AG08396 (cell line): ENCODE results near the gene PPIF.

ENCODE experiments used
- DNase-seq: peaks from one replicate; pipeline ENCODE4 v3.0.0; 2012; ENCODE audit warnings: low spot score, mixed read lengths

Gene PPIF

GRCh38 chr10:79374312-79375191 lies 27.3 kb downstream of the PPIF start:
- DNase-seq, result peak; percentile 85

- DNase-seq, result no peak
These were observed 28.2 kb downstream of the PPIF start for GRCh38 chr10:79375321-79376077.

- DNase-seq, result no peak
These were observed 28.9 kb downstream of the PPIF start for GRCh38 chr10:79376078-79376628.

GRCh38 chr10:79376751-79377556 lies 29.7 kb downstream of the PPIF start:
- no peak for DNase-seq

DNA sequence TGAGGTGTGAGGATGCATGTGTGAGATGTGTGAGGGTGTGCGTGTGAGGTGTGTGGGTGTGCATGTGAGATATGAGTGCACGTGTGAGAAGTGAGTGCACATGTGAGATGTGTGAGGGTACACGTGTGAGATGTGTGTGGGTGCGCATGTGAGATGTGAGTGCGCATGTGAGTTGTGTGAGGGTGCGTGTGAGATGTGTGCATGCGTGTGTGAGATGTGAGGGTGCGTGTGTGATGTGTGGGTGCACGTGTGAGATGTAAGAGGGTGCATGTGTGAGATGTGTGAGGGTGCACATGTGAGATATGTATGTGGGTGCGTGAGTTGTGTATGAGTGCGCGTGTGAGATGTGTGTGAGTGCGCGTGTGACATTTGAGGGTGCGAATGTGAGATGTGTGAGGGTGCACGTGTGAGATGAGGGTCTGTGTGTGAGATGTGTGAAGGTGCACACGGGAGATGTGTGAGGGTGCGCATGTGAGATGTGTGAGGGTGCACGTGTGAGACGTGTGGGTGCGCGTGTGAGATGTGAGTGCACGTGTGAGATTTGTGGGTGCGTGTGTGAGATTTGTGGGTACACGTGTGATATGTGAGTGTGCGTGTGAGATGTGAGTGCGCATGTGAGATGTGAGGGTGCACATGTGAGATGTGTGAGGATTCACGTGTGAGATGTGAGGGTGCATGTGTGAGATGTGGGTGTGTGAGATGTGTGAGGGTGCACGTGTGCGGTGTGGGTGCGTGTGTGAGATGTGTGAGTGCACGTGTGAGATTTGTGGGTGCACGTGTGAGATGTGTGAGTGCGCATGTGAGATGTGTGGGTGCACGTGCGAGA lies 30.5 kb downstream of the PPIF start:
- DNase-seq, result no peak

- no peak for DNase-seq
These were observed 31.0 kb downstream of the PPIF start for GRCh38 chr10:79378383-79378646.

DNA sequence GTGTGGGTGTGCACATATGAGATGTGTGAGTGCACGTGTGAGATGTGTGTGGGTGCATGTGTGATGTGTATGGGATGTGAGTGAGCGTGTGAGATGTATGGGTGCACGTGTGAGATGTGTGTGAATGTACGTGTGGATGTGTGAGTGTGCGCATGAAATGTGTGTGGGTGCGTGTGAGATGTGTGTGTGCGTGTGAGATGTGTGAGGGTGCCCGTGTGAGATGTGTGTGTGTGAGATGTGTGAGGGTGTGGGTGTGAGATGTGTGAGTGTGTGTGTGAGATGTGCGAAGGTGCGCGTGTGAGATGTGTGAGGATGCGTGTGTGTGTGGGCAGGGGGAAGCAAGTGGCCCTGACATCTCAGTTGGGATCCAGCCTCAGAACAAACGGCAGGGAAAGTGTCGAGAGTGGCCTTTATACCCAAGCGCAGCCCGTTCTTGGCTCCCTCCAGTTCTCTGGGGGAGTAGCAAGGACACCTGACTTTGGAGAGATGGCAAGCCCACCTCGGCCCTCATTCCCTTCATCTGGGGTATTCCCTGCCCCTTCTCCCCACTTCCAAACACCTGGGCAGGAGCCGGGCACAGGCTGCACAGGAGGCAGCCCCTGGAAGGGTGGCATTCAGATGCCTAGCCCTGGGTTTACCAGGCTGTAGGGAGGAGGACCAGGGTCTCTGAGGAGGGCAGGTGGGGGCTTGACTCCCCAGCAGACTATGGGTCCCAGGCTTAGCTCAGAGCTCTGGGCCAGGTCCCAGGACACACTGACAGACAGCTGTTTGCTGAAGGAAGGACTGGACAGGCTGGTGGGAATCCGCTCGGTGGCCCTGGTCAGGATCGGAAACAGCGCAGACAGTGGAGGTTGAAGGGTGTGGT lies 31.6 kb downstream of the PPIF start:
- no peak for DNase-seq

GRCh38 chr10:79379512-79380124 lies 32.3 kb downstream of the PPIF start:
- no peak for DNase-seq

DNA sequence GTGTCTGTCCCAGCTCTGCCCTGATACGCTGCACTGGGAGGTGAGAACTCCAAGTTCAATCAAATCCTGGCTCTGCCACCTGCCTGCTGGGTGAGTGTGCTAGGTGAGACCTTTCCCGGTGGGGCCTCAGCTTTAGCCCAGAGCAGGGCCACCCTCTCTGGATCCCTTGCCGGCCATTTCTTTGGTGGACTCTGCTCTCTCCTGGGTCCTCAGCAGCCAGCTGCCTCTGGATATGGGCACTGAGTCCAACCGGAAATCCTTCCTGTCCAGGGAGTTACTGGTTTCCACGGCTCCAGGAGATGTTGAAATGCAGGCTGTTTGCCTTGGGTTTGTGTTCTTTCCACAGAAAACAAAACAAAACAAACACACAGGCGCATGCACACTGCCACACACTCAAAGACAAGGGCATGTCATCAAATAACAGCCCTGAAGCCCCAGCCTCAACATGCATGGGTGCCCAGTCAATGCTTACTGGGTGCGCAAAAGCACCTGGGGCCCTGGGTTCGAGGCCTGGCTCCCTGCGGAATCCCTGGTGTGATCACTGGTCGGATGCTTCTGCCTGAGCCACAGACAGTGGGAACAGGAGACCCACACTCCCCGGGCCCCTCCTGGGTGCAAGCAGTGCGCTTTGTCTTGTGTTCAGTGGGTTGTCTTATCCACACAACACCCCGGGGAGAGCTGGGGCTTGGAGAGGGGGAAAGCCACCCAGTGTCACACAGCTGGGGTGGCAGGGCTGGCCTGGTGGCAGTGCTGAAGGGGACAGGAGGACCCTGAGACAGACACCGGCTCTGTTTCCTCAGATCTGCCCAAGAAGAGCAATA lies 33.1 kb downstream of the PPIF start:
- DNase-seq, result peak; percentile 75

DNA sequence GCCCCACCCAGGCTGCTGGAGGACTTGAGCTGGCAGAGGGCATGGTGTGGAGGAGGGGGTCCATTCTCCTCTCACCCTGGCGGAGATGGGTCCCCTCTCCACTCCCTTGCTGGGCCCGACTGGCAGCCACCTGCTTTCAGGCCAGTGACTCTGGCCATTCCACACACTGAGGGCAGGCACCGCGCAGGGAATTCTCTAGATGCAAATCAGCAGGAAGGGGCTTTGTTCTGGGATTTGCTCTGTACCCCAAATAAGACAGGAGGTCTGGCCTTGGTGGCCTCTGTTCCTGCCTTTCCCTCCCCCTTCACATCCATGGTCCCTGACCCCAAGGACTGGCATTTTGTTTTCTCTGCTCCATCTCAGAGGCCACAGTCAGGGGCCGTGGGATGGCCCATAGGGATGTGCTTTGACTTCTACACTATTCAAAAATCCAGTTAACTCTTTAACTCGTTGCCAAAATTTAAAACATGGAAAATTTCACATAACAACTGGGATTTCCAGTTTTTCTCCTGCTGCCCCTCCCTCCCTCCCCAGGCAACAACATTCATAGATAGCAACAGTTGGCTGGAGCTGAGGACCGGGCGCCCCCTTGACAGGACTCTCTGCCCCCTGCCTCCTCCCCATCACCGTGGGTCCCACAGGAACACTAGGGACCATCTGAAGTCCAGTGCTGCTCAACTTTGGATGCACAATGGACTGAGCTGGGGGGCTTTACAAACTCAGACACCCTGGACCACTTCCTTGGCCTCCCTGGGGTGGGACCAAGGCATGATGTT lies 33.9 kb downstream of the PPIF start:
- DNase-seq, result no peak

GRCh38 chr10:79381804-79382221 lies 34.5 kb downstream of the PPIF start:
- DNase-seq, result peak; percentile 90

GRCh38 chr10:79382491-79382941 lies 35.2 kb downstream of the PPIF start:
- DNase-seq, result no peak

- no peak for DNase-seq
These were observed 36.8 kb downstream of the PPIF start for GRCh38 chr10:79383974-79384606.

DNA sequence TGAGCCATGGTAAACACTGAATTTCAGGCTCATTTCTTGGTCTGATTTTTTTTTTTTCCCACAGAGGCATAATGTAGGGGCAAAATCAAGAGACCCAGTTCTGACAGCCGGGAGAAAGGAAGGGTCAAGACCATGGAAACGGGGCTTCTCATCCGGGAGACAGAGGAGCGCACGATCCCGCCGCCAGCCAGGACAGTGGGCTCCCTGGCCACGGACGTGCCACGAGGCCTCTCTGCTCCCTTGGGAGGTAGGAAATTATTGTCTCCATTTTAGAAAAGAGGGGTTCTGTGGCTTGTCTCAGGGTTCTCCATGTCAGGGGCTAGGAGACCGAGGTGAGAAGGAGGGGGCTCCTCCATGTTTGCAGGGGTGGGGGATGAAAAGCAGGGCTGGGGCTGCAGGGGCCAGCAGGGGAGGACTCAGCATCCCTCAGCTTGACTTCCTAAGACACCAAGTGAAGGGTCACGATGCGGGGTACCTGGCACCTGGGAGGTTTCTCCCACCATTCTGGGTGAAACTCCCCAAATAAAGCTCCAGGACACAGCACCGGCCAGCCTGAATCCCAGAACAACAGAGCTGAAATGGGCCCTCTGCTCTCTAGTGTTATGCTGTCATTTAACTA lies 37.6 kb downstream of the PPIF start:
- DNase-seq, result no peak

DNA sequence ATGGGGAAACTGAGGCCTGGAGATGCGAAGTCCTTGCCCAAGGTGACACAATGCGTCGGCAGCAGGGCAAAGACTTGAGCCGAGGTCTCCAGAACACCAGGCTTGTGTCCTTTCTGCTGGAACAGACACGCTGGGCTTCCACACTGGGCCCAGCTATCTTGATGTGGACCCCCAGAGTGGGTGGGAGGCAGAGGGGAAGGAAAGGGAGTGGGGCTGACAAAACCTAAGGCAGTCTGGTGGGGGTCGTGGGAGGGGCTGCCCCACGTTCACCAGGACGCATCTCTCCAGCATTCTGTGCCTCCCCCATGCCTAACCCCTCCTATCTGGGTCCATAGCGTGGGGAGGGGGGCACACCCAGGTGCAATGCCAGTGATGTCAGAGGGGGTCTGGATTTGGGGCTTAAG lies 38.1 kb downstream of the PPIF start:
- DNase-seq, result no peak

DNA sequence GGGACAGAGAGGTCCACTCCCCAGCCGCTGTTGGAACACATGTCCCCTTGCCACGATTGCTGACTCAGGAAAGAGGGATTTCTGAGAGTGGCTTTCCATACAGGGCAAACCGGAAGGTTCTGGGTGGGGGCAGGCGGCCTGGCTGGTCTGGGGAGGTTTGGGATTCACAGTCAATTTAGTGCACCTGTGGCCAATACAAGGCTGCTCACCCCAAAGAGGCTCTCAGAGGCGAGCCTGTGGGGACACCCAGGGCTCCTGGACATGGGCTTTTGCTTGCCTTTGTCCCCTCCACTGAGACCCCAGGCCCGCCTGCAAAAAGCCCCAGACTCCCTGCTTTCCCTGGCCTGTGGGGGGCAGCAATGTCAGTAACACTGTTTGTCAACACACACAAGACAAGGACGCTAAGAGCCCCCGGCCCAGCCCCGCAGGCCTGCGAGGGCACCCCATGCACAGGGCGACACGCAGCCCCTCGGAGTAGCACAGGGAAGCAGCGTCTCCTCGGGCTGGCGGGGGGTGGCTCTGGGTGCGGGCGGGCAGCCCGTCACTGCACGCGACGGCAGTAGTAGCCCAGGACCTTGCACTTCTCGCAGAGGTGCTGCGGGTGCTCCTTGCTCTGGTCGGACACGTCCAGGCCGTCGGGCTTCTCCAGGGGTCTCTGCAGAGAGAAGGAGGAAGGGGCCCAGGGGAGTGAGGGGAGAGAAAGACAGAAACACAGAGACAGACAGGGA lies 38.7 kb downstream of the PPIF start:
- no peak for DNase-seq
